ENCODE data around the gene OR1J4.

GRCh38 chr9:122506964-122507363 is 12.0 kb upstream of the OR1J4 start:
- TF ChIP-seq CTCF (IDR thresholded peaks at IDR 0.05 in 2 of 3, conservative IDR thresholded peaks at IDR 0.05 in 1 of 3; ENCODE audit: borderline replicate concordance in 1 of 3, insufficient read depth in 1 of 3, low read depth in 2 of 3, low read length in 2 of 3) (no peak), REST (IDR thresholded peaks at IDR 0.05; ENCODE audit: low read depth) (no peak), CEBPB (IDR thresholded peaks at IDR 0.05; ENCODE audit: low read depth) (no peak), SRF (IDR thresholded peaks at IDR 0.05; ENCODE audit: low read depth) (no peak), EZH2 (IDR thresholded peaks at IDR 0.05) (no peak), SP1 (IDR thresholded peaks at IDR 0.05; ENCODE audit: low read depth) (no peak), POLR2A (IDR thresholded peaks at IDR 0.05; ENCODE audit: borderline replicate concordance, extremely low read depth, insufficient read depth, insufficient read length) (no peak), TCF7L2 (IDR thresholded peaks at IDR 0.05; ENCODE audit: borderline replicate concordance, extremely low read depth, insufficient read depth, insufficient read length) (no peak)
